ENCODE data around the gene C12orf56.
"Not testable (repeated sequence)": the region's sequence is repeated elsewhere in the genome, so short reads cannot be mapped to it uniquely, and the experiment has no call there.

C12orf56 gene

GRCh38 chr12:64385468-64385867, 5.1 kb downstream of the C12orf56 start:
- DNase-seq = no peak

GRCh38 chr12:64385019-64385418, 5.5 kb downstream of the C12orf56 start:
- DNase-seq = no peak

- no peak for DNase-seq
Measured at GRCh38 chr12:64383675-64384074, 6.9 kb downstream of the C12orf56 start.

GRCh38 chr12:64362721-64363305, 27.7 kb downstream of the C12orf56 start:
- no peak for DNase-seq

DNA sequence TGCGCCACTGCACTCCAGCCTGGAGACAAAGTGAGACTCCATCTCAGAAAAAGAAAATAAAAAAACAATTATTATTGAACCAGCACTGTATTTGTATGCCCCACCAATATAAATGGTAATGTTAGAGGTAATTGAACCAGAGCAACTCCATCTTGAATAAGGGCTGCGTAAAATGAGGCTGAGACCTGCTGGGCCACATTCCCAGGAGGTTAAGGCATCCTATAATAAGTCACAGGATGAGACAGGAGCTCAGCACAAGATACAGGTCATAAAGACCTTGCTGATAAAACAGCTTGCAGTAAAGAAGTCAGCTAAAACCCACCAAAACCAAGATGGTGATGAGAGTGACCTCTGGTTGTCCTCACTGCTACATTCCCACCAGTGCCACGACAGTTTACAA, 29.4 kb downstream of the C12orf56 start:
- DNase-seq = not testable (repeated sequence)

DNA sequence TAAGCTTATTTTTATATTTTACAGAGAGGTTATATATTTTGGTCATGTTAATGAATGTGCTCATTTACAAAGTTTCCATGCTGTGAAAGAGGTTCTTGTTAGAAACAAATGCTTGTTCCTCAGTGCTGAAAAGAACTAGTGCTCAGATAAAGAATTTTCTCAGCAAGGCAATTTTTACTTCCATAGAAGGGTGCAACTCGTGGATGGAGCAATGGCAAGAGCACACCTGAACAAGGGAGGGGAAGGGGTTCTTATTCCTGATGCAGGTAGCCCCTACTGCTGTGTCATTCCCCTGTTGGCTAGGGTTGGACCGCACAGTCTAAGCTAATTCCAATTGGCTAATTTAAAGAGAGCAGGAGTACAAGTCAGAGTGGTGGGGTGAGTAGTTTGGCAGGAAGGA, 34.3 kb downstream of the C12orf56 start:
- DNase-seq = not testable (repeated sequence)

DNA sequence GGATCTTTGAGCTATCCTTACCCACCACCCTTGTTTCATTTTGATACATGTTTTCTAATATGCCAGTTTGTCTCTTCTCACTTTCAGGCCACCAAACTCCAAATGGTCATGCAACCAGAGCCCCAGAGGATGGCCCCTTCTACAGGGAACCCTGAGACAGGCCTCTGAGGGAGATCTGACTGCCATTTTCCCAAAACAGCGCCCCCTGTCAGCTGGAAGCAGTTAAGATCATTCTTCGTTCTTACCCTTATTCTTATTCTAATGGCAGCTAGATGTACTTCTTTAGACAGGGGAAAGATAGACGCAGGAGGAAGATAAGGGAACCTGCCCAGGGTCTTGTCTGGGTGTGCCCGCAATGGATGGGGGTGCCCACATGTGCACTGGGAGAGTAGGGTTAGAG, 38.4 kb downstream of the C12orf56 start:
- DNase-seq = no peak

DNA sequence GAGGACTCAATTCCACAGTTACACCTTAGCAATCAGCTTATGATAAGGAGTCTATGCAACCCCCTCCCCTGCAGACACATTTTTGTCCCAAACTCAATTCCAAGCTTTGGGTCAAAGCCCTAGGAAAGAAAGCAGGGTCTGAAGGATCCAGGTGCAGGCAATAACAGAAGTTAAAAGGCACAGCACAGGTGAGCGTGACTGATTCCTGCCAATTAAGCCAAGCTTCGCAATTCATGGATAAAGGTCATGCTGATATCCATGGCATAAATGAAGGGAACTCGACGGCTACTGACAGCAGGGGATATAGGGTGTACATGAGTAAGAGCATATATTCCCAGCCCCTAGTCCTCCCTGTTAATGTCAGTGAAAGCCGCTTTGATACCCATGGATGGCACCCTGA, 39.3 kb downstream of the C12orf56 start:
- no peak for DNase-seq

GRCh38 chr12:64347630-64348029, 42.9 kb downstream of the C12orf56 start:
- no peak for DNase-seq

GRCh38 chr12:64344631-64345030, 45.9 kb downstream of the C12orf56 start:
- DNase-seq = not testable (repeated sequence)

GRCh38 chr12:64340546-64340945, 50.0 kb downstream of the C12orf56 start:
- DNase-seq = not testable (repeated sequence)

DNA sequence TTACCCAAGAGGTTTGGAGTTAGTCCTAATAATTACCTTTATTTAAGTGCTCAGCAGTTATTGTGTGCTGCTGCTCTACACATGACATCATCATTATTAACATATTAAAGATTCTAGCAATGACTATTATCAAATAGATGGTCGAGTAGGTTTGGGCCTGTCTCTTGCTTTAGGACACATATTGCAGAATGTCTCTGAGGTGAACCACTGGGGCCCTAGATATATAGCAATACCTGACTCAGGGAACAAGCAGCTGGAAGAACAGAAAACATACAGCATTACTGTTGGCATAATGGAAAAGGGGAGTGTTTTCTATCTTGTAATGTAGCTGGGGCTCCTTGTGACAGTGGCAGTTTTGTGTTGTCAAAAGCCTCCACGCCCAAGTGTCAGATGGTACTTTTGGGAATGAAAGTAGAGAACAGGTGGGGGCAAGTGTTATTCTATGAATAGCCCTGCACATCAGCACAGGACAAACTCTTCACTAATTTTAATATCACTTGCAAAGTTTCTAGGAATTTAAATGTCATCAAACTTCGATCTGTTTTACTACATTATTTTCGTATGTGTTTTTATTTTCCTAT, 54.6 kb downstream of the C12orf56 start:
- DNase-seq = no peak

- no peak for DNase-seq
Measured at GRCh38 chr12:64332938-64333337, 57.6 kb downstream of the C12orf56 start.

DNA sequence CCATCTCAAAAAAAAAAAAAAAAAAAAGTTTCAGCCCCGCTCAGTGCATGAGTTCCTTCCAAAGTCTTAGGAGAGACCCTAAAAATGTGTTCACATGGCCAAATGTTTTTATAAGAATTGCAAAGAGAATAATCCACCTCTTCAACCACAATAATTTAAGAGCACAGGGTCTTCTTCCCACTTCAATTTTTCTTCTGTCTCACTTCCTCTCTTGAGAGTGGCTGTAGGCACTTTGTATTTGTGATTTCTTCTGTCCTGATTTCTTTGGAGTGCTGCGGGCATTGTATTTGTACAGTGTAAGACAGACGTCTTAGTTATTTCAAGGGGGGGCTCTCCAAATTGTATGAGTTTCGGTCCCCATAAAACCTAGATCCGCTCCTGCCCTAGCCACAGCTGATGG, 58.3 kb downstream of the C12orf56 start:
- DNase-seq = no peak

DNA sequence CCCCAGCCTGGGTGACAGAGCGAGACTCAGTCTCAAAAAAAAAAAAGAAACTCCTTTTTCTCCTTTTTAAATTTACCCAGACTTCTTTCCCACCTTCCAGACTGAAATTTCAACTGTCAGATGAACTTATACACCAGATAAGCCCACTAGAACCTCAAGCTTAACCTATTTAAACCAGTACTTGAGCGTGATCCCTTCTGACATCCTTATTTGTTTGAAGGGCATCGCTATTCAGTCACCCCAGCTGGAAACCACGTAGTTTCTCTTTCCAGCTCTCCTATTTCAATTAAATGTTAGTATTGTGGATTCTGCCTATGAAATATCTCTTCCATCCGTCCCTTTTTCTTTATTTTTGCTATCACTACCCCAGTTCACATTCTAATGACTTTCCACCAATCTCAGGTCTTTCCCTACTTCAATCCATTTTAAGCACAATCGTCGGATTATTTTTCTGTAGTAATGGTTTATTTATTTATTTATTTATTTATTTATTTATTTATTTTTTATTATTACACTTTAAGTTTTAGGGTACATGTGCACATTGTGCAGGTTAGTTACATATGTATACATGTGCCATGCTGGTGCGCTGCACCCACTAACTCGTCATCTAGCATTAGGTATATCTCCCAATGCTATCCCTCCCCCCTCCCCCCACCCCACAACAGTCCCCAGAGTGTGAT, 61.4 kb downstream of the C12orf56 start:
- DNase-seq = not testable (repeated sequence)

DNA sequence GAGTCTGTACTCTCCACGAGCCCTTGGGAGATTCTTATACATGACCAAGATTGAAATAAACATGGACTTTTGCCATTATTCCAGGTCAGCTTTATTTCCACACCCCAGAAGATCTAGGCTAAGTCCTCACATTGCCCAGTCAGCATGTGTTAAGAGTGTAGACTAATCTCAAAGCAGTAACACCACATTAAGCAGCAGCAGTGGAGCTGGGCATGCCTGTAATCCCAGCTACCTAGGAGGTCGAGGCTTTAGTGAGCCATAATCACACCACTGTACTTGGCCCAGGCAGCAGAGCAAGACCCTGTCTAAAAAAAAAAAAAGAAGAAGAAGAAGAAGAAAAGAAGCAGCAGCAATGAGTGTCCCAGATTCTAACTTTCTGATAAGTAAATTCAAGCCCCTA, 65.5 kb downstream of the C12orf56 start:
- no peak for DNase-seq

- DNase-seq = no peak
Measured at GRCh38 chr12:64323476-64324225, 66.9 kb downstream of the C12orf56 start.

DNA sequence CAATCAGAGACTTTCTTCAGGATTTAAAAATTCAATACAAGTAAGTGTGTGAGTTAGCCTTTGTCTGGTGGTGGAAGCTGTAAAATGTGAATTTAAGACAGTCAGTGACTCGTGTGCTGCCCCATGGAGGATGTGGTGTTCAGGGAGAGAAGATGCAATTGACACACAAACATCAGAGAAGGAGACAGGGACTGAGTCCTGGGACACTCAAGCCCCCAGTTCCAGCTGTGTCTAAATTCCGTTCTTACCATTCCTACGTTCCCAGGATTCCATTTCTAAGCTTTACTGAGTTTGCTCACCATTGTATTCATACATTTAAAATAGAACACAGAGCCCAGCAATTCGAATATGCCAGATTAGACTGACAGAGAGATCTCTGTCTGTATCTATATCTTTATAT, 67.6 kb downstream of the C12orf56 start:
- no peak for DNase-seq

DNA sequence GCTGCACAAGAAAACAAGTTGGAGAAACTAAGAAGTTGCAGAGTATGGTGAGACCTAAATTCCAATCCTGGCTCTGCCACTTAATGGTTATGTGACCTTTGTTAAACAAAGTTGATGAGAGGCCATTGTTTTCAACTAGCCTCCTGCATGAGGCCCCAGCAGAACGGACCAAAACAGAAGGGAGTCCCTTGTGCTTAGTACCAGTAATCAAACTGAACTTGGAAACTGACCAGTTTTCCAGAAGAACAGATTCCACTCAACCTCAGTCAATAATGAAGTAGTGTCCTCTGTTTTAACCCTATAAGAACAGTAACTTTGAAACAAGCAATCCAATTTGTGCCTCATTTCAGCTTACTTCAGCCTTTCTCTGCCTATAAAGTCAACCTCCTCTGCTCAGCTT, 69.9 kb downstream of the C12orf56 start:
- no peak for DNase-seq

DNA sequence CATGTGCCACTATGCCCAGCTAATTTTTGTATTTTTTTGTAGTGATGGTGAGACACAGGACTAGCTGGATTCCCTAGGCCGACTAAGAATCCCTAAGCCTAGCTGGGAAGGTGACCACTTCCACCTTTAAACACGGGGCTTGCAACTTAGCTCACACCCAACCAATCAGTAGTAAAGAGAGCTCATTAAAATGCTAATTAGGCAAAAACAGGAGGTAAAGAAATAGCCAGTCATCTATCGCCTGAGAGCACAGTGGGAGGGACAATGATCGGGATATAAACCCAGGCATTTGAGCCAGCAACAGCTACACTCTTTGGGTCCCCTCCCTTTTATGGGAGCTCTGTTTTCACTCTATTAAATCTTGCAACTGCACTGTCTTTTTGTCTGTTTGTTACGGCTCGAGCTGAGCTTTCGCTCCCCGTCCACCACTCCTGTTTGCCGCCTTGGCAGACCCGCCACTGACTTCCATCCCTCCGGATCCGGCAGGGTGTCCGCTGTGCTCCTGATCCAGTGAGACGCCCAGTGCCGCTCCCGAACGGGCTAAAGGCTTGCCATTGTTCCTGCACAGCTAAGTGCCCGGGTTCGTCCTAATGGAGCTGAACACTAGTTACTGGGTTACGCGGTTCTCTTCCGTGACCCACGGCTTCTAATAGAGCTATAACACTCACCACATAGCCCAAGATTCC, 70.9 kb downstream of the C12orf56 start:
- not testable (repeated sequence) for DNase-seq

DNA sequence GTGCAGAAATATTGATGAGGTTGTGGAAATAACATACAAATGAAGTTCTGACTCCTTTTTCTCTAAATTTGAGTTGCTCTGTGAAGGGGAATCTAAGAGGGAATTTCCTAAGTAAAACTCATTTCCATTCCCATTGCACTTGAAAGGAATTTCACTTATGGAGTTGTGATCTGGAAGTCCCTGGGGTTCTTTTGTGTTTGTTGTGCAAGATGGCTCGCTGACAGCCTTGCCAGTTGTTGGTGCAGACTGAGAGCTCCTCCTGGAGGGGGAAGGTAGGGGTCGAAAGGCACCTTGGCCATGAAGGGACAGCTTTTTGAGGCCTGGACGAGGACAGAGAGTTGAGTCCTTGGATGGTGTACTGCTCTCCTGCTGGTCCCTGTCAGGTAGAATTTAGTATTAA, 72.0 kb downstream of the C12orf56 start:
- DNase-seq = no peak

- DNase-seq = no peak
Measured at GRCh38 chr12:64311877-64312276, 78.7 kb downstream of the C12orf56 start.

- DNase-seq = no peak
Measured at GRCh38 chr12:64304571-64304970, 86.0 kb downstream of the C12orf56 start.

Measured in activated naive CD4-positive, alpha-beta T cell (primary cell).